Fibroblast of skin of back (primary cell): Measurements from ENCODE around the gene HIGD2A.

Source experiments
- DNase-seq: peaks from one replicate; pipeline ENCODE4 v3.0.0-alpha.2; 2013

Gene HIGD2A

DNA sequence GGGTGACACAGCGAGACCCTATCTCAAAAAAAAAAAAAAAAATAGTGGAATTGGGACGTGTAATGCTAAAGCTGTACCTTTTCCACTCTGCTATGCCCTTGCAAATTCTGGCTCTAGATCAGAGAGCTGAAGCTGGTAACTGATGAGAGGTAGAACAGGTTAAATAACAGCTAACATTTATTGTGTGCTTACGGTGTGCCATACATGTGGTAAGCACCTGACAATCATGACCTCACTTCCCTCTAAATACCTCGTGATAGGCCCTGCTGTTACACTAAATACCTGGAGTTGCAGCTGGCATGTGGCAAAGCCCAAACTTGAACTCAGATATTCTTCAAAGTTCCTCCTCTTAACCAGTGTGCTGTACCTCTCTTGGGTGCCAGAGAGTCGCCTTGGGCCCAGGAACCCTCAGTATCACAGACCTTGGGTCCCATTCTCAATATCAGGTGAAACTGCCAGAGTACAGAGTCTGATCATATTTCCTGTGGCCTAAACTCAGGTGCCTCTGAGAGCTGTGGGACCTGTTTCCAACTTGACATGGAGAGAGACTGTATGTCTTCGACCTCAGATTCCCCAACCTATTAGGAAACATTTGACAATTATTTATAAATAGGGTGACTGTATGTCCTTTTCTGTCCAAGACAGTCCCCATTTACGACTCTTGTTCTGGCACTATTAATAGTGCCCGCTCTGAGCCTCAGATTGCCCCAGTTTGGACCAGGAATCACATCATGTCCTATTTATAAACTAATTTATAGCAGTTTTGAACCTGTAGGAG, 18.4 kb upstream of the HIGD2A start:
- no peak for DNase-seq

- no peak for DNase-seq
Observed at GRCh38 chr5:176371621-176372539, 16.7 kb upstream of the HIGD2A start.

DNA sequence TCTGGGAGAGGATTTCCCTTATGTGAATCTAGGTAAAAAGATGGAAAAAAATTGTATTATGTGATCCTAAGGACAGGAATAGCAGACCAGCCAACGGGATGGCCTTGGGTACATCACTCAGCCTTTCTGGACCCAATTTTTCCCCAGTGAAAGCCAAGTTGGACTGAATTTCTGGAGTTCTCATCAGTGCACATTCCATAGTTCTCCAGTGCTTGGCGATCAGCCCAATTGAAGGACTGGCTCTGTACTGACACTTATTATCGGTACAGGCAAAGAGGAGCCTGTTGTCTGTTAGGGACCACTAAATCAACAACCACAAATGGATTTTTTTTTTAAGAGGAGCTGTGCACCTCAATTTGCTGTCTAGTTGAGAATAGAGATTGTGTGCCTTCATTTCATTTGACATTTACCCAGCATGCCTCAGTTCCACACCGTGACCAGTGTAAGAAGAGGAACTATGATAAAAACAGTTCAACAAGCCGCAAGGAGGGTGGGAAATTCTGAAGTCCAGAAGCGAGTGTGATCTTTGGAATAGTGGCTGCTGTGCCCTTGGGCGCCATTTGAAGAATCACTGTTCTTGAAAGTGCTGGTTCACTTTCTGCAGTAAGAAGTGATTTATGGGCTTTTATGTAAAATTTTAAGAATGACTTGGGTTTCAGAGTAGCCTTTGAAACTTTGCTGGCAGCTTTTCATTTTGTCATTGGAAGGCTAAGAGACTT, 15.3 kb upstream of the HIGD2A start:
- DNase-seq: no peak

GRCh38 chr5:176379881-176380280, 8.7 kb upstream of the HIGD2A start:
- DNase-seq: no peak

GRCh38 chr5:176381423-176381822, 7.1 kb upstream of the HIGD2A start:
- no peak for DNase-seq

- DNase-seq: no peak
Observed at GRCh38 chr5:176381979-176382378, 6.6 kb upstream of the HIGD2A start.

GRCh38 chr5:176382721-176383120, 5.8 kb upstream of the HIGD2A start:
- DNase-seq: no peak

DNA sequence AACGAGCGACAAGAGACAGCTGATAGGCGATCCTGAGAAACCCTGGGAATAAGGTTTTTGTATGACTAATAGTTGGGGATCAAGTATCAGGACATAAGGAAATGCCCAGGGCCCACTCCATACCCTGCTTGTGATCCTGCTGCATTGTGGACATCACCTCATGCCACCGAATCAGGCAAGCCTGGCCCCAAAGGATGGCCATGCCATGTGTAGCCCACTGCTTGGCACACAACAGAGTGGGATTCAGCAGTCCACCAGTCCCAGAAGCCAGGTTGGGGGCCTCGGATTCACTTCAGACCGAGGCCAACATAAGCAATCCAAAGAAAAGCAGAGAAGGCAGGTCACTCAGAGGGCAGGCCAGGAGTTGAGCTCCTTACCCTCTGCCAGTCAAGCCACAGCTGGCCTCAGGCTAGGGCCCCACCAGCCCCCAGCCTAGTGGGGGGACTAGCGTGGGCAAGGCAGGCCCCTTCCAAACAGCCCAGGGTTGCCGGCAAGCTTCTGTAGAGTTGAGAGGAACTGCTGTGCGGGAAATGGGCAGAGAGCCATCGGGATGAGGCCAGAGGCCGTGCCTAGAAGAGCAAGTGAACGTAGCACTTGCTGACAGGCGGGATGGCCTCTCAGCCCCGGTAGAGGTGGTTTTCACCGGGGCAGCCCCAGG, 5.2 kb upstream of the HIGD2A start:
- no peak for DNase-seq

GRCh38 chr5:176383961-176384360, 4.6 kb upstream of the HIGD2A start:
- no peak for DNase-seq

DNA sequence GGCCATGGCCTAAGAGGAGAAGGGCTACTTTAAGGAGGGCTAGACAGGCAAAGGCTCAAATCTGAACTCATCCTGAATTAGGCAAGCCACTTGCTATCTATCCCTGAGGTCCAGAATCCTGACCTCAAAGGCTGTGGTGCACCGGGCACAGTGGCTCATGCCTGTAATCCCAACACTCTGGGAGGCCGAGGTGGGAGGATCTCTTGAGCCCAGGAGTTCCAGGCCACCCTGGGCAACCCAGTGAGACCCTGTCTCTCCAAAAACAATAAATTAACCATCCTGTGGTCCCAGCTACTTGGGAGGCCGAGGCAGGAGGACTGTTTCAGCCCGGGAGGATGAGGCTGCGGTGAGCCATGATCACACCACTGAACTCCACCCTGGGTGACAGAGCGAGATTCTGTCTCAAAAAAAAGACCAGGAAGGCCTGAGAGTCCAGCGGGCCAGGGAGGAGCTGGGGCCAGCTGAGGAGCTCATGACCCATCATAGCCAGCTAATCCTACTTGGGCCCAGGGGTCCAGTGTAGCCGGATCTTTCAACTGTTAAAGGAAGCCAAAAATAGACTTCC, 4.1 kb upstream of the HIGD2A start:
- DNase-seq: no peak

- no peak for DNase-seq
Observed at GRCh38 chr5:176384991-176385390, 3.6 kb upstream of the HIGD2A start.

GRCh38 chr5:176386491-176386890, 2.1 kb upstream of the HIGD2A start:
- DNase-seq: no peak

DNA sequence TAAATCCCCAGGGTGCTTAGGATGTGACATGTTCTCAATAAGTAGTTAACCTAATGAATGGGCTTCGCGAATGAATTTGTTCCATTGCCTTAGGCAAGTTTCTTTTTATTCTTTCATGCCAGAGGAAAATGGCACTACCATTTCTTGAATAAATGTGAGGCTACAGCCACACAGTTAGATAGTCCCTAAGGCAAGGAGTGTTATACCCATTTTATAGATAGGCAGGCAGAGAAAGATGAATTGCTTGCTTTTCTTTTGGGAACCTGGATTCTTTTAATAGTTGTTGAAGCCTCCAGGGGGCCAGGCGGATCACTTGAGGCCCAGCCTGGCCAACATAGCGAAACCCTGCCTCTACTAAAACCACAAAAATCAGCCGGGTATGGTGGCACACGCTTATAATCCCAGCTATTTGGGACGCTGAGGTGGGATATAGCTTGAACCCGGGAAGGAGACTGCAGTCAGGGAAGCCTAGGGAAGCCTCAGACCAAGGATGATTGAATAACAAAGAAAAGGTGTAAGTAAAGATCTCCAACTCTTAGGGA, 1.1 kb upstream of the HIGD2A start:
- DNase-seq: peak; percentile 10

- peak; percentile 17 for DNase-seq
Observed at GRCh38 chr5:176388003-176388443, 528 bp upstream of the HIGD2A start.

- no peak for DNase-seq
Observed at GRCh38 chr5:176389135-176390123, 878 bp downstream of the HIGD2A start.

- DNase-seq: no peak
Observed at GRCh38 chr5:176391479-176391878, 2.9 kb downstream of the HIGD2A start.

DNA sequence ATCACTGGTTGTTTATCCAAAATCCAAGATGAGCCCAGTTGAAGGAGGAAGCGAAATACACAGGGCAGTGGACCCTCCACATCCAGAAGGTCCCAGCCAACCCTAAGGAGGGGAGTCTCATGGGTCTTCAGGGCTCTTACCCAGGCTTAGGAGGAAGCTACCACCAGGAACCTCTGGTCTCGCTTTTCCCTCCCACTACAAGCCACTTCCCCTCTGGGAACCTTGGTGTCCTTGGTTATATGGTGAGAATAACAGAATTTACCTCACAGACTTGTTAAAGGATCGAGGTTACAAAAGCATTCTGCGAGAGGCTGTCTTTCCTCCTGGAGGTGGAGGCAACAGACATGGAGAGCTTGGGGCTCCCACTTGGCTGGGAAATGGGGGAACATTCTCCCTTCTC, 3.4 kb downstream of the HIGD2A start:
- DNase-seq: no peak

DNA sequence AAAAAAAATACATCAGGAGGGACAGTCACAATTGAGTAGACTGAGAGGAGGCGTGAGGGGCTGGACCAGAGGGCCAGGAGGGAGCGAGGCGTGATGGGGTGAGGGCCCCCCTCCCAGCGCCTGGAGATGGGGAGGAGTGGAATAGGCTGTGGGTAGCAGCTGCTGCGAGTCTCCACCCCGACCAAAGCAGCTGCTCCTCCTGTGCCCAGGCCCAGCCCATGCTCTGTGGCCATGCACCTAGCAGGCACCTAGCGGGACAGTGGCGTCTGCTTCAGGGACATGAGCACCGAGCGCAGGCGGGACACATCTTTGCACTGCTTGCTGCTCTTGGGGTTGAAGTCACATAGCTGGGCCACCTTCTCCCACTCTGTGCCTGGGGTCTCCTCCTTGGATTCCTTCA, 4.0 kb downstream of the HIGD2A start:
- DNase-seq: no peak

- DNase-seq: no peak
Observed at GRCh38 chr5:176394096-176394495, 5.5 kb downstream of the HIGD2A start.

- DNase-seq: no peak
Observed at GRCh38 chr5:176394881-176395675, 6.5 kb downstream of the HIGD2A start.
